GM18517 (cell line): ENCODE data around the gene KRTAP6-2.

Source experiments
- ATAC-seq: cut with Tn5 transposase; IDR thresholded peaks from one replicate; pipeline ENCODE4 v1.9.1; 2021; ENCODE audit warnings: mild to moderate bottlenecking, moderate library complexity; ENCODE audit not compliant: unreplicated experiment

KRTAP6-2 gene

DNA sequence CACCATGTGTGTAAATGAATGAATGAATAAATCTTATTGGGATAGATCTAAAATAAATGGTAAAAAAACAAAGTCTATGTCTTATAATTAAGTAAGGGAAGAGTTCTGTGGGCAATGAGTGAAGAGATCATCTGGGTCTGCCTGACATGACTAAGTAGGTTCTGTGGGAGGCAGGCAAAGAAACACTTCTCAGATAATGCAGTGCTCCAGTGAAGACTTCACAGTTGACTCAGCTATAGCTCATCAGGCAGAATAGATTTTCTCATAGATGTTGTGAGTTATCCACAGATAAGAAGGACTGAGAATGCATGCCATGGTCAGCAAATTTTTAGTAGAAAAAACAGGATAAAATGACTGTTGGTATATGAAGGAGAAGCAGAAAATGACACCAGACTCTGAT, 20.9 kb downstream of the KRTAP6-2 start:
- no peak for ATAC-seq

DNA sequence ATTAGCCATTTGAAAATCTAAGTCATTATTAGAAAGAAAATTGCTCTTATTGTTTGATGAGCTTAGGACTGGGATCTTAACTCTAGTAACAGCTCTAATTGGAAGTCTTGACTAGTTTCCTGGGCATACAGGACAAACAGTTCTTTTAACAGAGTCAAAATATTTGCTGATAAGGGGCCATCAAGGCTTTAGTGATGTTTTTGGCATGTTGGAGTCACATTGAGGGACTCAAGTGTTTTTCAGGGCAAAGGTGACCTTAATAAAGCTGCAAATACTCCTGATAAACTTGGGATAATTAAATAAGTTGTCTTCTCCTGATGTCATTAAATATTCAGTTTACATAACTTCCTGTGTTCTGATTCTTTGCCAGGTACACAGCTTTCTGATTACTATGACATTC, 31.1 kb downstream of the KRTAP6-2 start:
- no peak for ATAC-seq

DNA sequence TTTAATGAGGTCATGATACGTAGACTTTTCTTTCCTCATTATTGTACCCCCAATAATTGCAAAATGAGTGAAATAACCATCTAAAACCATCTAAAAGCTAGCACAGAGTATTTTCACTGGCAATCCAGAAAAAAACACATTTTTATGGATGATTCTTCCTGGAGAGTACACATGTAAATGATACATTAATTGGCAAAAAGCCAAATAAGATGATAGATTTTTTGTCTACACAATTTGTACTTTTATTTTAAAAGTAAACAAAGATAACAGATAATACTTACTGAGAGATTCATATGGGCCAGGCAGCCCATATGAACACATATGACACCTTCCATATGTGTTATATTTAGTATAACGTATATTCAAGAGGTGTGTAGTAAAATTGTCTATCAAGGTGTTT, 35.1 kb downstream of the KRTAP6-2 start:
- ATAC-seq: no peak

DNA sequence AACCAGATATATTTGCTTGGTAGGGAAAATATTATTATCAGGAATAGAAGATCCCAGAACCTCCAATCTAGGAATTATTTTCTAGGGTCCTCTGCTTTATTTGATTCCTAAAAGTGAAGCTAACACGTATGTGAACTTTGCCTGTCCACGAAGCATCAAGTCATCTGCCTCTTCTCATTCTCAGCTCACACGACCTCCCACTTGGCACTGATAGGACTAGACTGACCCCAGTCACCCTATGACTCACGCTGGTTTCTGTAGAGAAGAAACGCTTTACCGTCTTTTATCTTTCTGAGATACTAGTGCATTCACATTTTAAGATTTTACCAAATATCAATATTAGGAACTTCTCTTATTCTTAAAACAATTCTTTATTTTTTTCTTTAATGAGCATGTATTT, 35.6 kb downstream of the KRTAP6-2 start:
- ATAC-seq: no peak

DNA sequence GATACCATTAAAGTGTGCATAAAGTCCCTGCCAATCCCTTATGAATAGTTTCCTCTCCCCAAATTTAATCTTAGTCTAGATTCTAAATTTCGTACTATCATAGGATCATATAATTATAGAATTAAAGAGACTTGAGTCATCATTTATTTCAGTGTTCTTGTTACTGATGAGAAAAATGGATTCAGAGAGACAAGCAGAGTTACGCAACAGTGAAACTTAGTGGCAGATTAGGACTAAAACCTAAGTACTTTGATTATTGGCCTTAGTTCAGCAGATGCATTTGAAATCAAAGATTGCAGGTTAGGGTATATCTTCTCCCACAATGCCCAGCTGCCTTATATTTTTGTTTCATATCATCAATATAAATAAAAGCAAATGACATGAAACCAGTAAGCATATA, 36.7 kb downstream of the KRTAP6-2 start:
- no peak for ATAC-seq

DNA sequence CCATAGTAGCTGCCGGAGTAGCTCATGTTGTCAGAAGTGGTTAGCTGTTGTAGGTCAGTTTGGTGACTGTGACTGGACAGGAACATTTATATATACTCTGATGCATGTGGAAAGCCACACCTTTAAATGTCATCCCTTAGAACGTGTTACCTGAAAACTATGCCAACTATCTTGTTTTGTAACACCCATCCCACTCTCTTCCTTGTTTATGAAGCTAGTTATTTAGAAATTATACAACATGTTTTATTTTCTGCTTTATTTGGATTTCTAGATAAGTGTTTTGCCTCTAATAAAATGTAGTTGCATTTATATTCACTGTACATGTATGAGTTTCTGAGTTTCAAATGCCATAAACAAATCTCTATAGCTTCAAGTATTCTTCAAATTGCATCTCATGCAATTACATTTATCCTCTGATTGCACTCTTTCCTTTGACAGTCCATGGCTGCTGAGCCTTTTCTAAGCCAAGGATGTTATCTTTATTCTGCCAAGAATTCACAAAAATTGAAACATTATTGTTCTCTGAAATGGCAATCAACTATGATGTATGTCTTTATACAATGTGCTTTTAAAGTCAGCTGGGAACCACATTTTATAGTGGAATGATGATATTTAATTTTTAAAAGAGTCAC, 37.3 kb downstream of the KRTAP6-2 start, which contains the start of gene KRTAP19-7:
Gene KRTAP19-7, minus strand, starts transcription at position 51 of the 632 bp plus-strand sequence. Its CDS starts 25 bp downstream, at position 26.
- ATAC-seq: no peak

DNA sequence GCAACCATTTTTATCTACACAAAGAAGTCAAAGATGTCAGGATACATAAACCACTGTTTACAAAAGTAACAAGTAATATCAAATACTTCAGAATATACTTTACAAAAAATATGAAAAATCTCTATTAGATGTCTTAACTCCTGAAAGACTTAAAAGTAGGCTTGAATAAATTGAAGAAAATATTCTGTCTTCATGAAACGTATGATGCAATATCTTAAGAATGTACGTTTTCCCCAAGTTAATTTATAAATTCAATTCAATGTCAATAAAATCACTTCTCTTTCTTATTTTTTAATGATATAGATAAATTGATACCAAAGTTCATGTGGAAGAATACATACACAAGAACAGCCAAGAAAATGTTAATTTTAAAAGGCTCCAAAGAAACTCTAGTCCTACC, 43.6 kb downstream of the KRTAP6-2 start:
- ATAC-seq: no peak

DNA sequence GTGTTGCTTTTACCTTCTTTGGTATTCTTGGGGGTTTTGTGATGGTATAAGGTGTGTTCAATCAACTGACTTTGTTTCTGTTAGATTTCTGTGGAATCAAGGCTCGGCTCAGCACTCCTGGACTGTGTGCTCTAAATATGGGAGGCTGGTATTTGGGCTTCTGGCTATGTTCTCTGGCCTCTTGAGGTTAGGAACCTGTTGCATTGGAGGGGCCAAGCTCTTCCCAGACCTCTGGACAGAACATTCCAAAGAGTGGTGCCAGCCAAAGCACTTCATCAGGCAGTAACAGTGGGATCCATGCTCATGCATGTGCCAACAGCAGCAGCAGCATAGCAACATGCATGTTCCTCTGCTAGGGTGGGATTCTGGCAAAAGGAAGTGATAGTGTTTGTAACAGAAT, 45.9 kb downstream of the KRTAP6-2 start:
- ATAC-seq: no peak
